Naive thymus-derived CD4-positive, alpha-beta T cell (primary cell): ENCODE results near the gene CDC42SE1. TPM values are rescaled to one million over a fixed set of nuclear protein-coding genes. Genes with fewer than 3 reads are reported as not detected.
A peak's percentile ranks its signal among the peaks of the same experiment; 100 is the strongest.

Source experiments
- ATAC-seq: fragments of 150-1000 bp; cut with Tn5 transposase; 2 replicates; pipeline ENCODE4 v1.10.0; 2021; ENCODE audit warnings: mild to moderate bottlenecking, moderate library complexity
- CTCF ChIA-PET: fragments of 350-600 bp; sonication (Branson Sonifier 250); formaldehyde crosslinking; loops from one replicate; lab custom pipeline; 2021; ENCODE audit warnings: antibody characterized with exemption; lab: Charles Lee
- POLR2A ChIA-PET: fragments of 350-600 bp; sonication (Branson Sonifier 250); formaldehyde crosslinking; loops from one replicate; lab custom pipeline; 2021; ENCODE audit warnings: antibody characterized with exemption, inconsistent platforms; lab: Charles Lee
- DNase-seq, 9 donors: peaks; one replicate each; pipeline versions ENCODE4 v3.0.0 to v3.0.0-alpha.2; 2020 to 2022; ENCODE audit warnings: mixed read lengths in 1 of 9
- H3K27ac ChIP-seq: one replicate; pipeline ENCODE4 v1.7.0; 2013; ENCODE audit warnings: mild to moderate bottlenecking, low read depth, low read length, moderate library complexity
- H3K27me3 ChIP-seq, 2 donors: one replicate each; pipeline ENCODE4 v1.7.0; 2013; ENCODE audit warnings: low read length in 2 of 2, mild to moderate bottlenecking in 2 of 2, moderate library complexity in 2 of 2; ENCODE audit not compliant: control insufficient read depth in 2 of 2, insufficient read depth in 2 of 2
- H3K36me3 ChIP-seq, 3 experiments: 1 replicate in 2 of 3; 2 replicates in 1 of 3; pipeline ENCODE4 v1.7.0; 2013; ENCODE audit warnings: low read length in 3 of 3, mild to moderate bottlenecking in 3 of 3, moderate library complexity in 1 of 3; ENCODE audit not compliant: insufficient read depth in 3 of 3, control insufficient read depth in 2 of 3
- H3K4me1 ChIP-seq, 2 donors: one replicate each; pipeline ENCODE4 v1.7.0; 2013; ENCODE audit warnings: low read length in 2 of 2, mild to moderate bottlenecking in 2 of 2, moderate library complexity in 1 of 2; ENCODE audit not compliant: control insufficient read depth in 2 of 2, insufficient read depth in 2 of 2
- H3K4me3 ChIP-seq: 2 replicates; pipeline ENCODE4 v1.7.0; 2013; ENCODE audit warnings: mild to moderate bottlenecking, low read length
- H3K9me3 ChIP-seq, 3 experiments: 1 replicate in 2 of 3; 2 replicates in 1 of 3; pipeline ENCODE4 v1.7.0; 2013; ENCODE audit warnings: low read length in 3 of 3; ENCODE audit not compliant: control insufficient read depth in 2 of 3
- H3K27ac Mint-ChIP-seq, 9 donors: one replicate each; pipeline ENCODE4 v1.8.0; 2020 to 2022; ENCODE audit warnings: mixed read lengths in 9 of 9, mild to moderate bottlenecking in 8 of 9, moderate library complexity in 5 of 9, inconsistent platforms in 2 of 9
- H3K27me3 Mint-ChIP-seq, 5 donors: one replicate each; pipeline ENCODE4 v1.8.0; 2021 to 2022; ENCODE audit warnings: mixed read lengths in 5 of 5, mild to moderate bottlenecking in 1 of 5
- H3K36me3 Mint-ChIP-seq, 5 donors: one replicate each; pipeline ENCODE4 v1.8.0; 2020 to 2022; ENCODE audit warnings: mixed read lengths in 5 of 5, mild to moderate bottlenecking in 3 of 5, inconsistent platforms in 1 of 5
- H3K4me1 Mint-ChIP-seq, 7 donors: one replicate each; pipeline ENCODE4 v1.8.0; 2020 to 2022; ENCODE audit warnings: mixed read lengths in 7 of 7, mild to moderate bottlenecking in 3 of 7, inconsistent platforms in 1 of 7
- H3K4me3 Mint-ChIP-seq, 10 donors: one replicate each; pipeline ENCODE4 v1.8.0; 2020 to 2022; ENCODE audit warnings: mild to moderate bottlenecking in 10 of 10, mixed read lengths in 10 of 10, moderate library complexity in 6 of 10, inconsistent platforms in 2 of 10
- H3K9me3 Mint-ChIP-seq, 11 donors: one replicate each; pipeline ENCODE4 v1.8.0; 2020 to 2022; ENCODE audit warnings: mixed read lengths in 11 of 11, mild to moderate bottlenecking in 4 of 11, inconsistent platforms in 1 of 11, moderate library complexity in 1 of 11
- intact Hi-C, 2 donors: fragments of 100-400 bp; cut with micrococcal nuclease; formaldehyde crosslinking; loops; one replicate each; pipeline ENCODE4 v1.15.1; 2023
- polyA plus RNA-seq, 2 donors: library from polyadenylated mRNA; unstranded; fragments of 300-500 nt; fragmentation: Illumina TruSeq; gene quantifications; one replicate each; pipeline ENCODE4 v1.2.3, GENCODE V29; 2021
- total RNA-seq, 6 experiments: library from RNA in 5 of 6; stranded (reverse) in 5 of 6; gene quantifications; 1 replicate in 5 of 6; 2 replicates in 1 of 6; pipeline ENCODE4 v1.2.3 and lab custom pipeline; 2021 to 2026

Gene CDC42SE1
- total and polyA plus RNA-seq, 7 experiments from 2014 or later = 85.6 to 516 (median 386) TPM

GRCh38 chr1:151001602-151002001 lies 57.8 kb downstream of the CDC42SE1 start:
- peak overlapping the region; percentile 77 for H3K27ac ChIP-seq

More at GRCh38 chr1:151001602-151002001, 57.8 kb downstream of the CDC42SE1 start:
- Histone ChIP-seq H3K36me3 (peaks cover 0 to 56% (median 14%) of the 10 kb centered on the region in 3 experiments), H3K27me3 (no peaks in the 10 kb centered on the region), H3K4me3 (no peak overlapping the region), H3K4me1 (peaks cover 11 to 39% of the 10 kb centered on the region in 2 donors), H3K9me3 (no peaks in the 10 kb centered on the region)
- POLR2A ChIA-PET = interaction anchor here (0.6 to 2.1 kb wide), 9 partner anchors 10 to 155 kb away, joined by 3 to 8 read pairs (median 4); partner anchors contain the start of genes CERS2 and TNFAIP8L2
- H3K27ac Mint-ChIP-seq = peak overlapping the region in 8 of 9 donors; percentile 92 to 97 (median 96)
- DNase-seq (no peak), ATAC-seq (no peak)
- CTCF ChIA-PET = interaction anchor here (0.7 to 1.9 kb wide), 6 partner anchors 10 to 98 kb away, joined by 3 to 9 read pairs (median 5); no protein-coding TSS in a partner anchor
- H3K4me1 Mint-ChIP-seq = peaks cover 33 to 62% (median 59%) of the 10 kb centered on the region in 7 donors
- no peaks in the 10 kb centered on the region for H3K9me3 Mint-ChIP-seq
- no peaks in the 10 kb centered on the region for H3K27me3 Mint-ChIP-seq
- H3K4me3 Mint-ChIP-seq = peak overlapping the region; percentile 40 to 100 (median 89)
- peaks cover 9 to 50% (median 17%) of the 10 kb centered on the region in 5 donors for H3K36me3 Mint-ChIP-seq
- intact Hi-C loops = loop anchor here (5.0 to 10.0 kb wide), 2 partner anchors 39 to 387 kb away; no protein-coding TSS in a partner anchor

Other genes starting within 250 kb of the CDC42SE1 start
- 10 to 100 TPM; 29.4 to 48.4 (median 38.3) TPM for gene ARNT, start 183.0 kb downstream of the CDC42SE1 start, total RNA-seq
- gene ARNT, start 183.0 kb downstream of the CDC42SE1 start, polyA plus RNA-seq = 10 to 100 TPM; 21.3 to 31.4 TPM
- not detected for gene CTXND2, start 172.5 kb downstream of the CDC42SE1 start, total RNA-seq
- not detected for gene CTXND2, start 172.5 kb downstream of the CDC42SE1 start, polyA plus RNA-seq
- gene SETDB1, start 133.3 kb downstream of the CDC42SE1 start, total RNA-seq = 10 to 100 TPM; 57.3 to 94.9 (median 61.7) TPM
- 10 to 100 TPM; 13.4 to 16.7 TPM for gene SETDB1, start 133.3 kb downstream of the CDC42SE1 start, polyA plus RNA-seq
- gene CERS2, start 84.8 kb downstream of the CDC42SE1 start, total RNA-seq = 100 to 1,000 TPM; 101 to 169 (median 136) TPM
- gene CERS2, start 84.8 kb downstream of the CDC42SE1 start, polyA plus RNA-seq = 100 to 1,000 TPM; 109 to 179 TPM
- not detected for gene ANXA9, start 77.3 kb downstream of the CDC42SE1 start, total RNA-seq
- gene ANXA9, start 77.3 kb downstream of the CDC42SE1 start, polyA plus RNA-seq = under 1 TPM; 0.17 to 0.38 TPM
- 10 to 100 TPM; 24.6 to 53.4 (median 29.9) TPM for gene MINDY1, start 52.7 kb downstream of the CDC42SE1 start, total RNA-seq
- 10 to 100 TPM; 12.8 to 33.1 TPM for gene MINDY1, start 52.7 kb downstream of the CDC42SE1 start, polyA plus RNA-seq
- 10 to 100 TPM; 13.3 to 41.8 (median 17.2) TPM for gene PRUNE1, start 51.2 kb downstream of the CDC42SE1 start, total RNA-seq
- 10 to 100 TPM; 54.6 to 68.8 TPM for gene PRUNE1, start 51.2 kb downstream of the CDC42SE1 start, polyA plus RNA-seq
- gene BNIPL, start 23.0 kb downstream of the CDC42SE1 start, total RNA-seq = 1 to 10 TPM in 4 of 5 experiments, under 1 TPM in 1; 0.37 to 9.4 (median 1.9) TPM
- gene BNIPL, start 23.0 kb downstream of the CDC42SE1 start, polyA plus RNA-seq = under 1 TPM; 0.08 to 0.17 TPM
- gene C1orf56, start 11.9 kb downstream of the CDC42SE1 start, total RNA-seq = 1 to 10 TPM in 2 of 5 experiments, under 1 TPM in 3; 0.64 to 3.2 (median 0.82) TPM
- gene C1orf56, start 11.9 kb downstream of the CDC42SE1 start, polyA plus RNA-seq = 1 to 10 TPM; 3.5 to 4.3 TPM
- 1 to 10 TPM; 3.3 to 6.0 (median 4.6) TPM for gene MLLT11, start 775 bp upstream of the CDC42SE1 start, total RNA-seq
- gene MLLT11, start 775 bp upstream of the CDC42SE1 start, polyA plus RNA-seq = 1 to 10 TPM; 3.7 to 4.8 TPM
- gene GABPB2, start 11.1 kb upstream of the CDC42SE1 start, total RNA-seq = 10 to 100 TPM; 13.7 to 42.2 (median 32.2) TPM
- gene GABPB2, start 11.1 kb upstream of the CDC42SE1 start, polyA plus RNA-seq = 10 to 100 TPM in 1 of 2 donors, 1 to 10 TPM in 1; 9.6 to 17.8 TPM
- 10 to 100 TPM in 2 of 5 experiments, 1 to 10 TPM in 3; 2.5 to 12.4 (median 4.7) TPM for gene SEMA6C, start 87.0 kb upstream of the CDC42SE1 start, total RNA-seq
- gene SEMA6C, start 87.0 kb upstream of the CDC42SE1 start, polyA plus RNA-seq = 1 to 10 TPM in 1 of 2 donors, under 1 TPM in 1; 0.56 to 2.6 TPM
- 10 to 100 TPM in 4 of 5 experiments, 1 to 10 TPM in 1; 3.1 to 59.4 (median 37.6) TPM for gene TNFAIP8L2, start 97.0 kb upstream of the CDC42SE1 start, total RNA-seq
- gene TNFAIP8L2, start 97.0 kb upstream of the CDC42SE1 start, polyA plus RNA-seq = 10 to 100 TPM; 17.1 to 77.3 TPM
- gene LYSMD1, start 106.3 kb upstream of the CDC42SE1 start, total RNA-seq = 1 to 10 TPM; 1.4 to 3.3 (median 2.3) TPM
- under 1 TPM; 0.35 to 0.48 TPM for gene LYSMD1, start 106.3 kb upstream of the CDC42SE1 start, polyA plus RNA-seq
- gene SCNM1, start 106.5 kb upstream of the CDC42SE1 start, total RNA-seq = 10 to 100 TPM; 37.1 to 73.1 (median 57.1) TPM
- 10 to 100 TPM; 68.1 to 72.3 TPM for gene SCNM1, start 106.5 kb upstream of the CDC42SE1 start, polyA plus RNA-seq
- 1 to 10 TPM; 2.5 to 5.4 (median 4.4) TPM for gene TMOD4, start 116.4 kb upstream of the CDC42SE1 start, total RNA-seq
- under 1 TPM in 1 of 2 donors, not detected in 1; 0.73 TPM for gene TMOD4, start 116.4 kb upstream of the CDC42SE1 start, polyA plus RNA-seq
- 10 to 100 TPM; 35.1 to 82.0 (median 63.9) TPM for gene VPS72, start 130.6 kb upstream of the CDC42SE1 start, total RNA-seq
- 10 to 100 TPM; 63.4 to 85.3 TPM for gene VPS72, start 130.6 kb upstream of the CDC42SE1 start, polyA plus RNA-seq
- gene PIP5K1A, start 138.9 kb upstream of the CDC42SE1 start, total RNA-seq = 10 to 100 TPM; 56.9 to 76.5 (median 59.5) TPM
- 10 to 100 TPM; 11.7 to 23.1 TPM for gene PIP5K1A, start 138.9 kb upstream of the CDC42SE1 start, polyA plus RNA-seq
- 100 to 1,000 TPM in 3 of 5 experiments, 10 to 100 TPM in 2; 72.0 to 193 (median 126) TPM for gene PSMD4, start 195.1 kb upstream of the CDC42SE1 start, total RNA-seq
- gene PSMD4, start 195.1 kb upstream of the CDC42SE1 start, polyA plus RNA-seq = 100 to 1,000 TPM; 239 to 258 TPM
- gene ZNF687, start 222.7 kb upstream of the CDC42SE1 start, total RNA-seq = 10 to 100 TPM; 30.4 to 38.1 (median 32.3) TPM
- gene ZNF687, start 222.7 kb upstream of the CDC42SE1 start, polyA plus RNA-seq = 1 to 10 TPM; 1.1 to 1.5 TPM